ENCODE measurements around the gene CC2D1A.

The CC2D1A gene

GRCh38 chr19:13974073-13974472 is 68.1 kb downstream of the CC2D1A start:
- in situ Hi-C loops (cut with HindIII; ENCODE audit: low sequenced_read_pairs) = no loop called here

DNA sequence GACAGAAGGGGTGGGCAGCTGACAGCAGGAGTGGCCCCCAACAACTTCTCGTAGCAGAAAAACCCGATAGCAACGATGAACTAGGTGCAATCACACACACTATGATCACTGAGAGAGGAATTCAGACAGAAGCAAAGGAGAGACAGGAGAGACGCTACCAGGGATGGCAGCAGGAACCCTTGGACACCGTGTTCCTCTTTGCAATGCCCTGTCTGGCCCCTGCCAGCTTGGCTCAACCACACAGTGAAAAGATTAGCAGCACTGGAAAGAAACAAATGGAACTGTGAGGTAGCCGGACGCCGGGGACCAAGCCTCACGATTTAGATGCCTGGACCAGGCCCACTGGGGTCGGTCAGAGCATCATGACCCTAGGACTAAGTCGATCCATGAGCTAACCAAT is 69.9 kb downstream of the CC2D1A start:
- in situ Hi-C loops (cut with HindIII; ENCODE audit: low sequenced_read_pairs) = no loop called here

GRCh38 chr19:13976446-13976845 is 70.4 kb downstream of the CC2D1A start:
- in situ Hi-C loops (cut with HindIII; ENCODE audit: low sequenced_read_pairs) = no loop called here

GRCh38 chr19:13977803-13978202 is 71.8 kb downstream of the CC2D1A start:
- in situ Hi-C loops (cut with HindIII; ENCODE audit: low sequenced_read_pairs) = no loop called here

- in situ Hi-C loops (cut with HindIII; ENCODE audit: low sequenced_read_pairs) = no loop called here
Measured at GRCh38 chr19:13978351-13979243, 72.6 kb downstream of the CC2D1A start.

DNA sequence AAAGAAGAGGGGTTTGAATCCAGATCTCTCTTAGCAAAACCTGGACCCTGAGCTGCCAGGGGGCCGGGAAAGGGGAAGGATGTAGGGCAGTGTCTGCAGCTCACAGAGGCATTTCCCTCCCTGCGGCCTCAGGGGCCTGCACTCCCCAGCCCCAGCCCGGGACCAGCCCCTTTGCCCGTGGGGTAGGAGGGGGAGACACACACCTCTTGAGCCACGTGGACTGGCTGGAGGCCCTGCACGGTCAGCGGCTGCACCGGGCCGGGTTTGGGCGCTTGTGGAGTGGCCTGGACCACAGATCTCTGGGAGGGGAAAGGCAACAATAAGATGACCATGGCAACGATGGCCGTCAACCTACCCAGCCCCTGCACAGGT is 73.2 kb downstream of the CC2D1A start:
- in situ Hi-C loops (cut with HindIII; ENCODE audit: low sequenced_read_pairs) = no loop called here

- in situ Hi-C loops (cut with HindIII; ENCODE audit: low sequenced_read_pairs) = no loop called here
Measured at GRCh38 chr19:13979686-13980085, 73.7 kb downstream of the CC2D1A start.

DNA sequence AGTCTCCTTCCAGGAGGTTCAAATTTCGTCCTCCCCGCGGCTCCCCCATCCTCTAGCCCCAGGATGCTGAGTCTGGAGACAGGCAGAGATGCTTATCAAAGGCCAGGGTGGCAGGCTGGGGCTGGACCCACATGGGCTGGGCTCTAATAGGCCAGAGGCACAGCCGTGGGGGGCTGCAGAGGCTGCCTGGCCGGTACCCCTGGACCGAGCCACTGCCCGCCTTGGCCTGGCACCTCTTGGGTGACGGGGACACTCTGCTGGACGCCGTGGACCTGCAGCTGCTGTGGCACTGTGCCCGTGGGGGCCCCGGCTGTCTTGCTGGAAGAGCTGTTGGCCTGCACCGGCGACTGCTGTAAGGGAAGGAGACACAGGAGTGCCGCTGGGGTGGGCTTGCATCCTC is 74.3 kb downstream of the CC2D1A start:
- in situ Hi-C loops (cut with HindIII; ENCODE audit: low sequenced_read_pairs) = no loop called here
